Measurements from ENCODE around the gene RANBP3. TPM values are rescaled to one million over a fixed set of nuclear protein-coding genes. Genes with fewer than 3 reads are reported as not detected.

RANBP3 gene
- total RNA-seq, 1 experiment from 2014 or later: 59.5 TPM

DNA sequence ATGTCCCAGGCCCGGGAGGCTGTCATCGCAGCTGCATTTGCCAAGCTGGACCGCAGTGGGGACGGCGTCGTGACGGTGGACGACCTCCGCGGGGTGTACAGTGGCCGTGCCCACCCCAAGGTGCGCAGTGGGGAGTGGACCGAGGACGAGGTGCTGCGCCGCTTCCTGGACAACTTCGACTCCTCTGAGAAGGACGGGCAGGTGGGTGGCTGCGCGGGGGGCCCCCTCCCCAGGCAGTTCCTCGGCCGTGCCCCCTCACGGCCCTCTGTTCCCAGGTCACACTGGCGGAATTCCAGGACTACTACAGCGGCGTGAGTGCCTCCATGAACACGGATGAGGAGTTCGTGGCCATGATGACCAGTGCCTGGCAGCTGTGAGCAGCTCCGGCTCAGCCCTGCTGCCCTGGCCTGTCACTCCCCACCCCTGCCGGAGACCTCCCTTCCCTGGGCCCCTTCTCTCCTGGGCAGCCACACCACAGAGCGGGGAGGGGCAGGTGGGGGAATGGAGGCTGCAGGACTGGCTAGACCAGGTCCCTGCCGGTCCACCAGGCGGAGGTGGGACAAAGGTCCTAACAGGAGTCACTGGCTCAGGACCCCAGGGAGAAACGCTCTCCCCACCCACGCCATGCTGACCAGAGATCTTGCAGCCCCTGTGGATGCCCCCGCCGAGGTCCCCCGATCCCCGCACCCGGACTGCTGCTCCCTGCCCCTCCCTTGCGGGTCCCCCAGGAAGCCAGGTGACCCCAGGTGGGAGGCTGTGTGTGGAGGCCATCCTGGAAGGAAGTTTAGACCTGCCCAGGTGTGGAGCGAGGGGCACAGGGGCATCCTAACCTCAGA lies 62.8 kb downstream of the RANBP3 start:
- ChIA-PET CTCF (no interaction called here), POLR2A (interaction anchor here (0.8 to 1.6 kb wide), 2 partner anchors 10 to 11 kb away, joined by 3 to 6 read pairs; partner anchors contain the start of genes NDUFA11 and VMAC)
- no peak overlapping the region for H3K27ac Mint-ChIP-seq (ENCODE audit: low read depth, unreplicated experiment)
- H3K9me3 Mint-ChIP-seq (ENCODE audit: unreplicated experiment): no peaks in the 10 kb centered on the region
- no TSS peak for BruUV-seq (replicated peaks)
- no peak overlapping the region for H3K4me3 Mint-ChIP-seq (ENCODE audit: unreplicated experiment)
- peaks cover 6% of the 10 kb centered on the region for H3K4me1 Mint-ChIP-seq (ENCODE audit: insufficient read depth, unreplicated experiment)
- intact Hi-C loops (cut with micrococcal nuclease): no loop called here
- TF ChIP-seq, protein P1, sequence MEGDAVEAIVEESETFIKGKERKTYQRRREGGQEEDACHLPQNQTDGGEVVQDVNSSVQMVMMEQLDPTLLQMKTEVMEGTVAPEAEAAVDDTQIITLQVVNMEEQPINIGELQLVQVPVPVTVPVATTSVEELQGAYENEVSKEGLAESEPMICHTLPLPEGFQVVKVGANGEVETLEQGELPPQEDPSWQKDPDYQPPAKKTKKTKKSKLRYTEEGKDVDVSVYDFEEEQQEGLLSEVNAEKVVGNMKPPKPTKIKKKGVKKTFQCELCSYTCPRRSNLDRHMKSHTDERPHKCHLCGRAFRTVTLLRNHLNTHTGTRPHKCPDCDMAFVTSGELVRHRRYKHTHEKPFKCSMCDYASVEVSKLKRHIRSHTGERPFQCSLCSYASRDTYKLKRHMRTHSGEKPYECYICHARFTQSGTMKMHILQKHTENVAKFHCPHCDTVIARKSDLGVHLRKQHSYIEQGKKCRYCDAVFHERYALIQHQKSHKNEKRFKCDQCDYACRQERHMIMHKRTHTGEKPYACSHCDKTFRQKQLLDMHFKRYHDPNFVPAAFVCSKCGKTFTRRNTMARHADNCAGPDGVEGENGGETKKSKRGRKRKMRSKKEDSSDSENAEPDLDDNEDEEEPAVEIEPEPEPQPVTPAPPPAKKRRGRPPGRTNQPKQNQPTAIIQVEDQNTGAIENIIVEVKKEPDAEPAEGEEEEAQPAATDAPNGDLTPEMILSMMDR (IDR thresholded peaks at IDR 0.05; ENCODE audit: unreplicated experiment): no peak
- DNase-seq (ENCODE audit: unreplicated experiment): no peak
- H3K27me3 Mint-ChIP-seq (ENCODE audit: insufficient read depth, unreplicated experiment): no peaks in the 10 kb centered on the region
- H3K36me3 Mint-ChIP-seq (ENCODE audit: insufficient read depth, unreplicated experiment): peaks cover 65% of the 10 kb centered on the region

GRCh38 chr19:5914358-5914774 lies 63.6 kb downstream of the RANBP3 start:
- Mint-ChIP-seq H3K27me3 (ENCODE audit: insufficient read depth, unreplicated experiment) (no peaks in the 10 kb centered on the region), H3K27ac (ENCODE audit: low read depth, unreplicated experiment) (no peak overlapping the region), H3K36me3 (ENCODE audit: insufficient read depth, unreplicated experiment) (peaks cover 57% of the 10 kb centered on the region), H3K4me1 (ENCODE audit: insufficient read depth, unreplicated experiment) (peaks cover 6% of the 10 kb centered on the region), H3K9me3 (ENCODE audit: unreplicated experiment) (no peaks in the 10 kb centered on the region), H3K4me3 (ENCODE audit: unreplicated experiment) (no peak overlapping the region)
- DNase-seq (ENCODE audit: unreplicated experiment): no peak
- no TSS peak for BruUV-seq (replicated peaks)
- TF ChIP-seq, protein P1 (IDR thresholded peaks at IDR 0.05; ENCODE audit: unreplicated experiment): no peak
- ChIA-PET CTCF (no interaction called here), POLR2A (interaction anchor here (0.8 to 1.6 kb wide), 3 partner anchors 9 to 11 kb away, joined by 3 to 6 read pairs (median 4); partner anchors contain the start of genes NDUFA11 and VMAC)
- intact Hi-C loops (cut with micrococcal nuclease): no loop called here

GRCh38 chr19:5913739-5914357 lies 64.1 kb downstream of the RANBP3 start, which contains the start of gene CAPS:
Gene CAPS, plus strand, starts transcription at chr19:5914254. Its CDS starts 153 bp downstream, at chr19:5914407.
- Mint-ChIP-seq H3K4me3 (ENCODE audit: unreplicated experiment) (no peak within 1 kb of the TSS), H3K36me3 (ENCODE audit: insufficient read depth, unreplicated experiment) (peaks cover 54% of the 10 kb centered on the region), H3K4me1 (ENCODE audit: insufficient read depth, unreplicated experiment) (peaks cover 6% of the 10 kb centered on the region), H3K27ac (ENCODE audit: low read depth, unreplicated experiment) (no peak within 1 kb of the TSS), H3K27me3 (ENCODE audit: insufficient read depth, unreplicated experiment) (no peaks in the 10 kb centered on the region), H3K9me3 (ENCODE audit: unreplicated experiment) (no peaks in the 10 kb centered on the region)
- peak; percentile 79 for DNase-seq (ENCODE audit: unreplicated experiment)
- BruUV-seq (replicated peaks): no TSS peak
- intact Hi-C loops (cut with micrococcal nuclease): no loop called here
- TF ChIP-seq, protein P1 (IDR thresholded peaks at IDR 0.05; ENCODE audit: unreplicated experiment): no peak
- ChIA-PET POLR2A (interaction anchor here (1.0 to 1.6 kb wide), 3 partner anchors 8 to 45 kb away, joined by 3 to 6 read pairs (median 4); partner anchors contain the start of genes NDUFA11 and VMAC), CTCF (no interaction called here)

- no peak overlapping the region for H3K4me3 Mint-ChIP-seq (ENCODE audit: unreplicated experiment)
- peaks cover 43% of the 10 kb centered on the region for H3K36me3 Mint-ChIP-seq (ENCODE audit: insufficient read depth, unreplicated experiment)
- TF ChIP-seq, protein P1 (IDR thresholded peaks at IDR 0.05; ENCODE audit: unreplicated experiment): no peak
- ChIA-PET CTCF (no interaction called here), POLR2A (no interaction called here)
- no peaks in the 10 kb centered on the region for H3K9me3 Mint-ChIP-seq (ENCODE audit: unreplicated experiment)
- no peak for DNase-seq (ENCODE audit: unreplicated experiment)
- peaks cover 6% of the 10 kb centered on the region for H3K4me1 Mint-ChIP-seq (ENCODE audit: insufficient read depth, unreplicated experiment)
- H3K27me3 Mint-ChIP-seq (ENCODE audit: insufficient read depth, unreplicated experiment): no peaks in the 10 kb centered on the region
- no peak overlapping the region for H3K27ac Mint-ChIP-seq (ENCODE audit: low read depth, unreplicated experiment)
- no TSS peak for BruUV-seq (replicated peaks)
- intact Hi-C loops (cut with micrococcal nuclease): no loop called here
Observed at GRCh38 chr19:5911366-5911765, 66.6 kb downstream of the RANBP3 start.

Measured in MCF 10A (cell line).